ENCODE results near the gene NHLH1.

The NHLH1 gene

DNA sequence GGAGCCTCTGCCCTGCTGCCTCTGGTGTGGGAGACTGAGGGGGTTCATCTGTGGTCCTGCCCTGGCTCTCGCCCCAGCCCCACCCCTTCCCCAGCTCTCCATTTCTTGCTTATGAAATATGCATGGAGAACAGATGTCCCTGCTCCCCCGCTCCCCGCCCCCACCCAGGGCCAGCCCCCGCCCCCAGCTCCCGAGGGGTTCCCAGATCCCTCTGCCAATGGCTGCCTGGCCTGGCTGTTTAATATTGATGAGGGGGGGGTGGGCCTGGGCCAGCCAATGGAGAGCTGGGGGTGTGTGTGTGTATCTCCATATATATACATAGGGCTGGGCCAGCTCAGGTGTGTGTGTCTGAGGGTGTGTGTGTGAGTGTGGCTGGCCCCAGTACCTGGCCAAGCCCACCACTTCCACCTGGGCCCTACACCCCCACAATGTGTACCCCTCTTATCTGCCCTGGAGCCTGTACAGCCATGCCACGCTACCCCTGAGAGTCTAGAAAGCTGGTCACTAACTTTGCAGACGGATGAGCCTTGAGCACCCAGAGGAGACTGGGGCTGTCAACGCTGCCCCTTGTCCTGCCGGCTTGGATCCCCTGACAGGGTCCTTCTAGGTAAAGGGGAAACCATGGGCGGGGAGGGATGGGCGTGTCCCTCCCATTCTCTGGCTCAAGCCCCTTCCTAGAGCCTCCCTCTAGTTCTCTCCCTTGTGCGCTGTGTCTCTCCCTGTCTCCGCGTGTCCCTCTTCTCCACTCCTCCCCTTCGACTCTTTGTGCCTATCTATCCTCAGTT is at the start of gene NHLH1:
Gene NHLH1, plus strand, starts transcription at position 341 of the 785 bp plus-strand sequence. CDS start 3,661 bp downstream, outside the sequence.
- peak; percentile 40 for DNase-seq

DNA sequence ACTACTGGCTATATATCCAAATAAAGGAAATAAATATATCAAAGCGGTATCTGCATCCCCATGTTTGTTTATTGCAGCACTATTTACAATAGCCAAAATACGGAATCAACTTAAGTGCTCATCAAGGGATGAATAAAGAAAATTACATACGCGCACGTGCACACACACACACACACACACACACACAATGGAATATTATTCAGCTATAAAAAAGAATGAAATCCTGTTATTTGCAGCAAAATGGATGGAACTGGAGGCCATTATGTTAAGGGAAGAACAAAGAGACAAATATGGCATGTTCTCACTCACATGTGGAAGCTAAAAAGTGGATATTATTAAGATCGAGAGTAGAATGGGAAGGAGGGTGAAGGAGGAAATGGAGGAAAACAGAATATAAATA is 44.0 kb upstream of the NHLH1 start:
- DNase-seq: no peak

DNA sequence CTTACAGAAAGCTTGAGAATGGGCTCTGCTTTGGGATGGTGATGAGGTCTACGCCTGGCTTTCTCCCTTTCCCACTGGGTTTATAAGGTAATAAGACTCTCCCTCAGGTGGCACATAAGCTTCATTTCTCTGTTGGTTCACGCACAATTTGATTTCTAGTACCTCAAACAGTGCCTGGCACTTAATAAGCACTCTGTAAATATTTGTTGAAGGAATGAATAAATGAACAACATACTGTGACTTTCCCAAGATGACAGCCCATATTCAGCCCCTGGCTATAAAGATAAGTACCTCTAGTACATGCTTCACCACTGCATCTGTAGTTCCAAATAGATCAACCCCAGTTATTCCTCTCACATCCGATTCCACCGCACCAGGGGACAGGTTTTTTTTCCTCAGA is 41.6 kb upstream of the NHLH1 start:
- DNase-seq: no peak

DNA sequence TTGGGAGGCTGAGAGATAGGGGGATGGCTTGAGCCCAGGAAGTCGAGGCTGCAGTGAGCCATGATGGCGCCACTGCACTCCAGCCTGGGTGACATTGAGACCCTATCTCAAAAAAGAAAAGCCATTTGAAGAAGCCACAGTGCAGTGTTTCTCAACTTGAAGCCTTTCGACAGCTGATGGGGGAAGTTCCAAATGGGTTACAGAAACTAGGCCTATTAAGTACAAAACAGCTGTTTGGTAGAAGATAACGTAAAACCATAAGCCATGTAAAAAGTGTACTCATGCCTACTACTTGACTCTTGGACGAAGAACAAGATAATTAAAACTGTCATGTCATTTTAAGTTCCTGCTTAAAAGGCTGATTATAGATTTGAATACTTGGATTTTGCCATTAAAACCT is 40.5 kb upstream of the NHLH1 start:
- no peak for DNase-seq

DNA sequence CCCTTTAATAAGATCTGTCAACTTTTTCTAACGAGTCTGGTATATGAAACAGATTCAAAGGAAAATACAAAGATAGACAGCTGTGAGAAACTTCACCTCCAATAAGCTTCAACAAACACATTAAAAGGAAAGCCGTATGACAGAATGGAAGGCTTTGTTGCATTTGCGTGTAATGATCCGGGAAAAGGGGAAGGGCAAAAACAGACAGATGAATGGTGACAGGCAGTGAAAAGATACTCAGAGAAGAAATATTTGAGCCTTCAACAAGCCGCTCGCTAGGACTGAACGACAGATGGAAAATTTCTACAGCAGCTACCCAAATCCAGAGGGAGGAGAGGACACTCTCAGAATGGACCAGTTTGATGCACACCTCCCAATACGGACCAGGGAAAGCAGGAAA is 38.7 kb upstream of the NHLH1 start:
- no peak for DNase-seq

DNA sequence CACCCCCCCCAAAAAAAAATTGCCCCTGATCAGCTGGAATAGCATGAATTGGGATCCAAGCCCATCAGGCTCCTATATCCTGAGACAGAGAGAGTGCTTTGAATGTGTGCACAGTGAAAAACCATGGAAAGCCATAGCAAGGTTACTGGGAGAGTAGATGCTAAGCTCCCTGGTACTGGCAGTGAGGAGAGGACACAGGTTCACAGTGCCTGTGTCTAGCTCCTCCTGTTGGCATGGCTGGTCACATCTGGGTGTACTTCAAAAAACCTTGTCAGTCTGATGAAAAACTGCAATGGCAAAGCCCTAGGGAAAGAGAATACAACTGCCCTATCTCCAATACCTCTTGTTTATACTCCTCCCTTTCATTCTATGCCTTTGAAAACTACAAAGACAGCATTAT is 36.8 kb upstream of the NHLH1 start:
- DNase-seq: no peak

DNA sequence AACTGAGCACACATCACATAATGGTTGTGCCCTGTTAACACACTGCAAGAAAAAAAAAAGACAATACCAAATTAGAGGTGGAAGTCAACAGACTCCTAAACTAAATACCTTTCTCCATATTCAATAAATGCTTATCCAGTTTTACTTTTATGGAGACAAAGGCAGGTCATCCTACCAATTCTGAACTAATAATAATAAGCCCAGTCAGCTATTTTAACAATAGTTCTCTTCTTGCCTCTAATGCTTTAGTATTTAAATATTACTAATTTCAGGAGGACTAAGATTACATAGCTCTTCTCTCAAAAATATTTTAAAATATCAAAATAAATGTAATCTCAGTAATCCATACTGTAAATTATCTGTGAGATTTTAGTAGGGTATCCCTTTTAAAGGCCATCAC is 34.4 kb upstream of the NHLH1 start:
- no peak for DNase-seq

DNA sequence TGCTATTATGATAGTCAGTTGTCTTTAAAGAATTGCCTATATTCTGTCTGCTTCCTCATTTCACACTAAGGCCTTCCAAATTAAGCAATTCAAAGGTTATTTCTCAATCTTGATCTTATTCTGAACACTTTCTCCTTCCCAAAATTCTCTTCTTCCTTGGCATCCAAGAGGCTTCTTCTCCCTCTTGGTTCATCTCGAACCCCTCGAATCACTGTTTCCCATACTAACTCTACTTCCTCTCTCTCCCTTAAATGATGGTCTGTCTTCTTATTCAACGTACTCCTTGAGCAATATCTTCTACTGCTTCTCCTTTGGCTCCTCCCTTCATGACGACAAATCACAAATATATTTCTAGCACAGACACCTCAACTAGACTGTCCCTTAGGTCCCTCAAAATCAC is 28.3 kb upstream of the NHLH1 start:
- DNase-seq: no peak

DNA sequence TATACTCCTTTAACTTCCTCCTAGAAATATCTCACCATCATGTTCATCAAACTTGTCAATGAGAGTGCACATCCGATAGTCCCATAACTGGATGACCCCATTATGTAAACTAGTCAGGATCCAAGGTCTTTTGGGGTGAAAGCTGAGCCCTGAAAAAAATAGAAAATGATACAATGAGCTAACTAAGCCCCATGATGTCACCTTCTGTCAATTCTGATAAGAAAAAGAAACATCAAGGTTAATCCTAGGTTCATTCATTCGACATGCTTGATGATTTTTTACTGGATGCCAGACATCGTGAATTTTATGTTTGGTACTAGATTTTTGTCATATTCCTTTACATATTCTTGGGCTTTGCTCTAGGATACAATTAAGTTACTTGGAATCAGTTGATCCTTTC is 26.7 kb upstream of the NHLH1 start:
- DNase-seq: no peak

DNA sequence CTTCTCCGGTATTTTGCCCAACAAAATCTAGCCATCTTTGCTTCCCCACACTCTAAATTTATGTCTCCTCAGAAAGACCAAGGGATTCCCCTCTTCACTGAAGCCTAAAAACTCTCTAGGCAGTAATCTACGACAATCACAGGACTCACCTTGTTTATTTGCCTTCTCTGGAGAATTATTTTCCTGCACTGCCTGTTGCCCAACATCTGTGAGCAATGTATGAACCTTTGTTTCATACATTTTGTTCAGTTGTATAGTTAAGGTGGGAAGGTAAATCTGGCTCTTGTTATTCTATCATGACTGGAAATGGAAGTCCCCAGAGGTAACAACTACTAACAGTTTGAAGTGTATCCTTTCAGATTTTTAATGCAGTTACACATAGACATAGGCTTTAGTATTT is 26.0 kb upstream of the NHLH1 start:
- no peak for DNase-seq

DNA sequence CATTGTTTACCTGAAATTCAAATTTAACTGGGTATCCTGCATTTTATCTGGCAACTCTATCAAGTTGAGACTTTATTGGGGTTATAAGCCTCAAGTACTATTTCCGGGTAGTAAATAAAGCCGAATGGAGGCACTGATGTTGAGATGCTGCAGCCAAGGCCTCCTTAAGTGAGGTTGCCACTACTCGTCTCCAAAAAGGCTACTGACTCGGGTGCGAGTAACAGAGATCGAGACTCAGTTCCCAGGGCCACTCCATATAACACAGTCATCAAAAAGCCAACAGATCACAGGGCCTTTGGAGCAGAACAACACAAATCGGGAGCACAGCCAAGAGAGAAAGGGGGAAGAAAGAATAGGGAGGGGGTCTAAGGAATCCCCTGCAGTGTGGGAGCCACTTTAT is 24.3 kb upstream of the NHLH1 start:
- no peak for DNase-seq

DNA sequence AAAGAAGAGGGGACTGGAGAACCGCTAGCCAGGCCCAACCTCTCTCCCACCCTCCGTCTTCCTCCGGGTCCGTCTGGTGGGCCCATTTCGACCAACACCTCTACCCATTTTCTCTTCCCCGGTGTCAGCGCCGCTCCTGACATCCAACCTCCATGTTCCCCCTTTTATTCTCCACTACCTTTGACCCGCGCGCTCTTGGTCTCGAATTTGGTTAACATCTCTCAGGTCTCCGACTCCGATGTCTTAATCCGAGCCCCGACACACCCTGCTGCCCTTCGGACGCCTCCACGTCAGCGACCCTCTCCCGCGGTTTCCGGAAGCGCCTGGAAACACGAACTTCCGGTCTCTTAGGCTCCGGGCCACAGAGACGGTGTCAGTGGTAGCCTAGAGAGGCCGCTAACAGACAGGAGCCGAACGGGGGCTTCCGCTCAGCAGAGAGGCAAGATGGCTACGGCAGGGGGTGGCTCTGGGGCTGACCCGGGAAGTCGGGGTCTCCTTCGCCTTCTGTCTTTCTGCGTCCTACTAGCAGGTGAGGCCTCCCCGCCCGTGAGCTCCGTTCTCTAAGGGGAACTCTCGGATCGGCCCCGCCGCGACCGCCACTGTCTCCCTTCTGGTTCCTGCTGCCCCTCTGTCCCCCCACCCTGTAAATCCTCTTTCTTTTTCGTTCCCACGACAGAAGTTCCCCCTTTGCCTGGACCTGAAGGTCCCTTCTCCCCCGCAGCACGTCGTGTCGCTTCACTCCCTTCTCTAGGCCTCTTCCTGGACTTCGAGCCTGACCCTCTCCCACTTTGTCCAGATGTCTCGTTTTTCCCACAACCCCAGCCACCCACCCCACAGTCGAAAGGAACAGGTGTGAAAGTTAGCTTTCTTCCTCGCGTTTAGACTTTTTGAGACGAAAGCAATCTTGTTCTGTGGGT is 23.7 kb upstream of the NHLH1 start, which contains the start of the genes COPA and NCSTN:
Gene COPA, minus strand, starts transcription at position 298 of the 917 bp plus-strand sequence. Its CDS starts 80 bp downstream, at position 218.
Gene NCSTN, plus strand, starts transcription at position 431 of the 917 bp plus-strand sequence. Its CDS starts 14 bp downstream, at position 445.
- DNase-seq: peak; percentile 92

DNA sequence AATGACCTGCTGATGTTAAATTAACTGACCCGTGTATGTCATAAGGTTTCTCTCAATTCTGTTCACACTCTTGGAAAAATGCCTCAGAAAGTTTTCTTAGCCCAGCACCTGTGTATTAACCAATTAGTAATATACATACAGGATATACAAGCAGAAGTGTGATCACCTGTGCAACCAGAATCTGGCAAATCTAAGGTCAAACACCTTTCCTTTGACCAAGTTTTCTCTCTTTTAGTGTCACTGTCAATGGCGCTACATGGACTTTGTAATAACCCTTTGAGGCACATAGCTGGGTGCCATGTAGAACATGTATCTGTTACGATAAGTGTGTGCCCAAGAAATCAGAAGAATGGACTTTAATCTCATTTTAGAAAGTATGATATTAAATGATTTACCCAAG is 22.6 kb upstream of the NHLH1 start:
- no peak for DNase-seq

DNA sequence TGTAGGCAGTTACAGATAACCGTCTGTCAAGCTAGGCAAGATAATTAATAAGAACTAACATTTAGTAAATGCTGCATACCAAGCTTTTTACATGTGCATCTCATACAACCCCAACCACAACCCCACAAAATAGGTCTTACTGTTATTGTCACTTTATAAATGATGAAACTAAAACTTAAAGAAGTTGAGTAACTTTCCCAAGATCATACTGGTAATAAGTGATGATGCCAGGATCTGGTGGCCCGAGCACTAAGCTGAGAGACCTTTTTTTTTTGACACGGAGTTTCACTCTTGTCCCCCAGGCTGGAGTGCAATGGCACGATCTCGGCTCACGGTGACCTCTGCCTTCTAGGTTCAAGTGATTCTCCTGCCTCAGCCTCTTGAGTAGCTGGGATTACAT is 21.9 kb upstream of the NHLH1 start:
- DNase-seq: no peak

DNA sequence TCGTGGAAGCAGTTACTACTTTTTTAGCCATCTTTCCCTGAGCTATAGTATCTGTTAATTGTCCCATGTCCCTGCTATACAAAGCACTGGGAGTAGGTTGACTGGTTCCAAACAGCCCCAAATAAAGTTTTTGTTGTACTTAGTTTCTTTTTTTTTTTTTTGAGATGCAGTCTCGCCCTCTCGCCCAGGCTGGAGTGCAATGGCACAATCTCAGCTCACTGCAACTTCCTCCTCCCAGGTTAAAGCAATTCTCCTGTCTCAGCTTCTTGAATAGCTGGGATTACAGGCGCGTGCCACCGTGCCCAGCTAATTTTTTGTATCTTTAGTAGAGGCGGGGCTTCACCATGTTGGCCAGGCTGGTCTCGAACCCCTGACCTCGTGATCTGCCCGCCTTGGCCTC is 20.4 kb upstream of the NHLH1 start:
- DNase-seq: no peak

DNA sequence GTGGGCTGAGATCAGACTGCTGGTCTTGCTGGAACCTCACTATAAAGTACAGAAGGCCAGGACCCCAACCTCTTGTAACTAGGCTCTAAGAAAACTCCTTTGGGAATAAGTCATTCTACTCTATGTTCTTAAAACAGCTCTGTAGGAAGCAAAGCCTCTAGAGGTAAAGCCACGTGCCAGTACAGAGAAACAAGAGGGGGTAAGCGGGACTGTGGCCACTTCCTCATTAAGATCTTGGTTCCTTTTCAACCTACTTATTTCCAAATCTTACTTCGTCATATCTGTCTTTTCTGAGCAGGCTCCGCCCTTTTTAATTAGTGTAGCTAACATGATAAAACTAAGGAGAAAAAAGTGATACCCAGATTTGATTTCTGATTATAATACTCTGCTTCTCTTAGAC is 19.9 kb upstream of the NHLH1 start:
- no peak for DNase-seq

DNA sequence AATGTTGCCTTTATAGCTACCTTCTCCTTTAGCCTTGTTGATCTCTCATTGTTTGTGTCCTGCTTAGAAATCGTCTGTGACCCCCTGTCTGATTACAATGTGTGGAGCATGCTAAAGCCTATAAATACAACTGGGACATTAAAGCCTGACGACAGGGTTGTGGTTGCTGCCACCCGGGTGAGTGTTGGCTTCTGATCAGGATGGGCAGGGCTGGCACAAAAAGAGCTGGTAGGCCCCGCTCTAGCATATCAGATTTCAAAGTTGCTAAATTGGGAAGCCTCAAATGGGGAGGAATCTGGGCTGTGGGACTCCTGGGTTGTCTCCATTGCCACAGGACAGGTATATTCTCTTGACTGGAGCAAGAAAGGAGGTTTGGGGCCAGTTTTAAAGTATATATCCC is 15.2 kb upstream of the NHLH1 start:
- DNase-seq: no peak

DNA sequence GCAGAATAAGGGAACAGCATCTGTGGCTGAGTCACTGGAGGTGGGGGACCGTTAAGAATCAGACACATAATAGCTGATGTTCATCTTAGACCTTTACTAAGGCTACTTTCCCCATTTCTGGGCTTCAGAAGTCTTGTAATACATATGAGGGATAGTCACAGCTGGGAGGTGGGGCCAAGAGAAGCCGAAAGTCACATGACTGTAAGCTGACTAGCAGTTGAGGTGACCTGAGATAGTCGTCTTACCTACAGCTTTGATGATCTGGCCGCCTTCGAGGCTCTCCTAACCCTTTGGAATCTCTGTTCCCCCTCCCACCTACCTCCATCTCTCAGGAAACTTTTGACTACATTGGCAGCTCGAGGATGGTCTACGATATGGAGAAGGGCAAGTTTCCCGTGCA is 14.3 kb upstream of the NHLH1 start:
- DNase-seq: no peak

DNA sequence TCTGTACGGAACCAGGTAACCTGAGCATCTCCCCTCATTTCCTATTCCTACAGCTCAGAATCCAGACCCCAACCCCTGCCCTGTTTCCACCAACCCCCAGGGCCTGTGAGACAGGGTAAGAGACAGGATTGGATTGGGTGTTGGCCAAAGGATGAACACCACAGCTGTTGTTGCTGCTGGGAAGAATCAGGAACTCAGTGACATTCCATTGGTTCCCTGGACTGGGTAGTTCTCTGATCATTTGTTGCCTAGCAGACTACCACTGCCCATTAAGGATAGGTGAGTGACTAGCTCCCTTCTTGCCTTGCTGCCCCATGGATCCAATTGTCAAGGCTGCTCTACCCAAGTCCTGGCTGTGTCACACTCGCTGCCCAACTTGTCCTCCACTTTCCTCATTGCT is 13.6 kb upstream of the NHLH1 start:
- DNase-seq: peak; percentile 41

DNA sequence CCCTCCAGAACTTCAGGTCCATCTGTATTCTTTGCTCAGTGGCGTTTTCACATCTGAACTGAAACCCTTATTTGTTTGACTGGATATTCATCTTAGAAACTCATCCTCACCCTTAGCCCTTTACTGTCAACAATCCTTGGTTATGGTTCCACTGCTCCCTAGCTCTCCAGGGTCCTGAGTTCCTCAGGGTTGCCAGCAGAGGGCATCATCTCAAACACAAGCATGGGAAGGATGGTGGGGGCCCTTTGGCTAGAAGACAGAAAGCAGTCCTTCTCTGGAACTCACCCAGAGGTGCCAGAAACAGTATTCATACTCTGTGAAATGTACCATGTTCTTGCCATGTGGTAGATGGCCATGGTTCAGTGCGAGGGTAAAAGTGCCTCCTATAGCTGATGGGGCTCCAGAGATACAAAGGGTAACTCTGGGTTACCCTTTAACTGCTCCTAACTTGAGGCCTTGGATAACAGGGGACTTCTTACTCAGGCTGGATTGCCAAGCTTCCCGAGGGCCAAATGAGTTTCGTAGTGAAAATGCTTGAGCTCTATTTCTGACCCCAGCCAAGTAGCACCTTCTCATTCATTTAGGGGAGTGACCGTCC is 12.4 kb upstream of the NHLH1 start:
- peak; percentile 57 for DNase-seq

DNA sequence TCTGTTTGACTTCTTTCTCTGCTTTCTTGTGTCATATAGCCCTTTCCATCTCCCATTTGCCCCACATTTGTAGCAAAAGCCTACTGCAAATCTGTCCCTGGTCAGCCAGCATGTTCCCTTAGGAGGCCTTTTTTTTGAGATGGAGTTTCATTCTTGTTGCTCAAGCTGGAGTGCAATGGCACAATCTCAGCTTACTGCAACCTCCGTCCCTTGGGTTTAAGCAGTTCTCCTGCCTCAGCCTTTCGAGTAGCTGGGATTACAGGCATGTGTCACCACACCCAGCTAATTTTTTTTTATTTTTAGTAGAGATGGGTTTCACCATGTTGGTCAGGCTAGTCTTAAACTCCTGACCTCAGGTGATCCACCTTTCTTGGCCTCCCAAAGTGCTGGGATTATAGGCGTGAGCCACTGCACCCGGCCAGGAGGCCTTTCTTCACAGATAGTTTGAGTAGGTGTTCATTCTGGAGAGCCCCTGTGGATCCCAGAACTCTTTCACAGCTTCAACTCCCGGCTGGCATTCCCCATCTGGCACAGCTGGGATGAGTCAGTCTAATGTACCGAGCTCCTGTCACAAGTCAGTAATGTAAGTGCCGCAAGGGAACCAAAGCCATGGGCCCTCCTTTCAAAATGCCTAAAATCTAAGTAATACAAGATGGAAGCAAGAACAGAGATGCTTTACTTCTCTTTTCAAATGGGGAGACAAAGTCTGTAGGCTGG is 9.4 kb upstream of the NHLH1 start:
- DNase-seq: no peak

DNA sequence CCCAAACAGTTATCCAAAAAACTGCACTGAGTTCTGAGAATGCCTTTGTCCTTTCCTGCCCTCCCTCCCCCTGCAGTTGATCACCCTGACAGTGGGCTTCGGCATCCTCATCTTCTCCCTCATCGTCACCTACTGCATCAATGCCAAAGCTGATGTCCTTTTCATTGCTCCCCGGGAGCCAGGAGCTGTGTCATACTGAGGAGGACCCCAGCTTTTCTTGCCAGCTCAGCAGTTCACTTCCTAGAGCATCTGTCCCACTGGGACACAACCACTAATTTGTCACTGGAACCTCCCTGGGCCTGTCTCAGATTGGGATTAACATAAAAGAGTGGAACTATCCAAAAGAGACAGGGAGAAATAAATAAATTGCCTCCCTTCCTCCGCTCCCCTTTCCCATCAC is 8.8 kb upstream of the NHLH1 start:
- no peak for DNase-seq
